Measurements from ENCODE around the gene CBR1. TPM values are rescaled to one million over a fixed set of nuclear protein-coding genes. Genes with fewer than 3 reads are reported as not detected.

CBR1 gene
- total RNA-seq, 2 experiments from 2014 or later: 43.4 to 43.7 TPM

- Mint-ChIP-seq H3K4me1 (peaks cover 23% of the 10 kb centered on the region), H3K27me3 (peaks cover 26% of the 10 kb centered on the region), H3K9me3 (no peaks in the 10 kb centered on the region), H3K27ac (no peak overlapping the region), H3K4me3 (no peak overlapping the region), H3K36me3 (no peaks in the 10 kb centered on the region)
- no peak for DNase-seq
Measured at GRCh38 chr21:36109868-36110267, 40.0 kb downstream of the CBR1 start.

- Mint-ChIP-seq H3K36me3 (no peaks in the 10 kb centered on the region), H3K4me3 (no peak overlapping the region), H3K27ac (no peak overlapping the region), H3K9me3 (no peaks in the 10 kb centered on the region), H3K4me1 (peaks cover 21% of the 10 kb centered on the region), H3K27me3 (peaks cover 13% of the 10 kb centered on the region)
- DNase-seq: no peak
Measured at GRCh38 chr21:36111238-36111637, 41.4 kb downstream of the CBR1 start.

GRCh38 chr21:36113647-36114428 is 44.0 kb downstream of the CBR1 start:
- Mint-ChIP-seq H3K27ac (no peak overlapping the region), H3K4me3 (peak overlapping the region; percentile 40), H3K27me3 (no peaks in the 10 kb centered on the region), H3K9me3 (no peaks in the 10 kb centered on the region), H3K4me1 (peaks cover 21% of the 10 kb centered on the region), H3K36me3 (no peaks in the 10 kb centered on the region)
- no peak for DNase-seq

- no peaks in the 10 kb centered on the region for H3K9me3 Mint-ChIP-seq
- peaks cover 21% of the 10 kb centered on the region for H3K4me1 Mint-ChIP-seq
- H3K4me3 Mint-ChIP-seq: no peak overlapping the region
- H3K27ac Mint-ChIP-seq: no peak overlapping the region
- no peaks in the 10 kb centered on the region for H3K36me3 Mint-ChIP-seq
- H3K27me3 Mint-ChIP-seq: no peaks in the 10 kb centered on the region
- DNase-seq: no peak
Measured at GRCh38 chr21:36115138-36115730, 45.4 kb downstream of the CBR1 start.

DNA sequence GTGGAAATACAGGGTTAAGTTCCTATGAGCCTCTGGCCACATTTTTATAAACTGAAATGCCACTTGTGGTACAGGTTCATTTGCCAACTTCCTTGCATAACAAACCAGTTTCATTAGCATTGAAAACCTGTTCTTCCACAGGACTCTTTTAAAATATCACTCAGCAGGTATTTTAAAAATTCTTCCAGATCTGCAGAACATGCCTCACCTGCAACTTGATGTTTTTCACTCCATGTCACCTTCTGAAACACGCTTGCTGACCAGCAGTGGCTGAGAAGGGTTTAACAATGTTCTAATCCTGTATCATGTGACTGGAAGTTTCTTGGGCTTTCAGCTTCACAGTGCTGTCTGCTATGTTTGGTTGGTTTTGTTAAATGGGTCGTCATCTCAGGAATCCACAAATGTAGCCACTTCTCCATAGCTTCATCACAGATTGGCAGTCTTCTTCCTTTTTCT is 47.5 kb downstream of the CBR1 start:
- no peak overlapping the region for H3K27ac Mint-ChIP-seq
- H3K4me3 Mint-ChIP-seq: no peak overlapping the region
- H3K36me3 Mint-ChIP-seq: no peaks in the 10 kb centered on the region
- H3K9me3 Mint-ChIP-seq: no peaks in the 10 kb centered on the region
- DNase-seq: no peak
- peaks cover 20% of the 10 kb centered on the region for H3K4me1 Mint-ChIP-seq
- H3K27me3 Mint-ChIP-seq: no peaks in the 10 kb centered on the region

GRCh38 chr21:36120304-36120888 is 50.6 kb downstream of the CBR1 start:
- no peak overlapping the region for H3K27ac Mint-ChIP-seq
- DNase-seq: no peak
- no peaks in the 10 kb centered on the region for H3K4me1 Mint-ChIP-seq
- H3K4me3 Mint-ChIP-seq: no peak overlapping the region
- H3K36me3 Mint-ChIP-seq: no peaks in the 10 kb centered on the region
- no peaks in the 10 kb centered on the region for H3K27me3 Mint-ChIP-seq
- no peaks in the 10 kb centered on the region for H3K9me3 Mint-ChIP-seq

Other genes starting within 250 kb of the CBR1 start
- 10 to 100 TPM; 15.0 to 15.9 TPM for gene SETD4, start 9.5 kb upstream of the CBR1 start, total RNA-seq
- gene CBR3, start 65.1 kb downstream of the CBR1 start, total RNA-seq: 1 to 10 TPM; 9.5 to 9.7 TPM
- gene DOP1B, start 86.8 kb downstream of the CBR1 start, total RNA-seq: 10 to 100 TPM in 1 of 2 experiments, 1 to 10 TPM in 1; 9.9 to 10.9 TPM